Gastrocnemius medialis (tissue), 4 donors: Measurements from ENCODE around the gene AGBL1. TPM values are rescaled to one million over a fixed set of nuclear protein-coding genes. Genes with fewer than 3 reads are reported as not detected.

Experiments used
- ATAC-seq, 2 donors: fragments of 150-250 bp; one replicate each; pipeline ENCODE4 v1.9.1; 2016
- DNase-seq, 2 donors: peaks; one replicate each; pipeline ENCODE4 v3.0.0-alpha.2; 2019
- H3K27ac ChIP-seq, 4 donors: fragments of 200-600 bp; sonication (generic); 1 replicate in 1 of 4; 2 replicates in 3 of 4; pipeline ENCODE4 v1.5.1; 2016 to 2018; ENCODE audit warnings: mild to moderate bottlenecking in 2 of 4, moderate library complexity in 1 of 4
- H3K27me3 ChIP-seq, 3 donors: fragments of 200-600 bp; sonication (generic) in 2 of 3; 1 replicate in 1 of 3; 2 replicates in 2 of 3; pipeline versions ENCODE4 v1.5.1 to v1.6.0; 2016 to 2019; ENCODE audit warnings: mild to moderate bottlenecking in 1 of 3, moderate library complexity in 1 of 3
- H3K36me3 ChIP-seq, 2 donors: fragments of 200-600 bp; sonication (generic) in 1 of 2; one replicate each; pipeline ENCODE4 v1.5.1; 2017 to 2018
- H3K4me1 ChIP-seq, 2 donors: fragments of 200-600 bp; sonication (generic) in 1 of 2; one replicate each; pipeline ENCODE4 v1.5.1; 2016 to 2017; ENCODE audit warnings: mild to moderate bottlenecking in 2 of 2
- H3K4me3 ChIP-seq, 4 donors: fragments of 200-600 bp; sonication (generic) in 3 of 4; 1 replicate in 1 of 4; 2 replicates in 3 of 4; pipeline ENCODE4 v1.5.1; 2016 to 2019; ENCODE audit warnings: mild to moderate bottlenecking in 2 of 4
- H3K9me3 ChIP-seq, 3 donors: fragments of 200-600 bp; sonication (generic) in 2 of 3; 1 replicate in 1 of 3; 2 replicates in 2 of 3; pipeline ENCODE4 v1.5.1; 2016 to 2019
- CTCF ChIP-seq, 5 experiments: fragments of 450-650 bp in 3 of 5; fragments of 200-600 bp in 2 of 5; sonication (generic) in 2 of 5; IDR thresholded peaks in 4 of 5; conservative IDR thresholded peaks in 1 of 5; 1 replicate in 4 of 5; 2 replicates in 1 of 5; pipeline ENCODE4 v1.5.1; 2016 to 2019; ENCODE audit warnings: antibody characterized with exemption in 5 of 5, mild to moderate bottlenecking in 3 of 5, moderate library complexity in 3 of 5
- POLR2A ChIP-seq, 2 donors: fragments of 450-650 bp; IDR thresholded peaks; one replicate each; pipeline ENCODE4 v1.6.1; 2017; ENCODE audit warnings: antibody characterized with exemption in 2 of 2, mild to moderate bottlenecking in 2 of 2, moderate library complexity in 2 of 2
- in situ Hi-C, 4 donors: fragments of 200-750 bp; cut with MboI; loops; one replicate each; pipeline versions ENCODE4 v1.15.0 to v1.8.0; 2017; ENCODE audit warnings: low sequenced_read_pairs in 4 of 4
- intact Hi-C: fragments of 100-400 bp; cut with DNase I; formaldehyde crosslinking; loops from one replicate; pipeline ENCODE4 v1.15.1; 2023; ENCODE audit warnings: low total_unique reads
- total RNA-seq, 4 donors: library from RNA; depleted of rRNA; stranded (reverse); fragments of >200 nt; gene quantifications; one replicate each; pipeline versions ENCODE4 v1.1.0 to v1.2.3, GENCODE V29; 2016

Gene AGBL1
- total RNA-seq, 4 donors from 2014 or later = 3.8 to 29.7 (median 15.9) TPM

DNA sequence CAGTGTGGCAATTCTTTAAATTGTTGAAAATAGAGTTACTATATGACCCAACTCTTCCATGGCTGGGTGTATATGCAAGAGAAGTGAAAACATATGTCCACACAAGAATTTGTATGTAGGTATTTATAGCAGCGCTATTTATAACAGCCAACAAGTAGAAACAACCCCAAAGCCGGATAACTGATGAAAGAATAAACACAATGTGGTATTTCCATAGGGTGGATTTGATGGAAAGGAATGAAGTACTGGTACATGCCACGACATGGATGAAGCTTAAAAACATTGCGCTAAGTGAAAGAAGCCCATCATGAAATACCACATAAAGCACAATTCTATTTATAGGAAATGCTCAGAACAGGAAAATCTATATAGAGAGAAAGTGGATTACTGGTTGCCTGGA lies 554.5 kb downstream of the AGBL1 start:
- in situ Hi-C loops (no loop called here), intact Hi-C loops (no loop called here)
- TF ChIP-seq POLR2A (IDR thresholded peaks at IDR 0.05) = no peak
- no peak for TF ChIP-seq CTCF (IDR thresholded peaks at IDR 0.05 in 4 of 5, conservative IDR thresholded peaks at IDR 0.05 in 1 of 5)
- no peaks in the 10 kb centered on the region for H3K9me3 ChIP-seq
- no peak for ATAC-seq
- H3K27ac ChIP-seq = no peak overlapping the region
- no peaks in the 10 kb centered on the region for H3K36me3 ChIP-seq
- DNase-seq = no peak
- no peaks in the 10 kb centered on the region for H3K27me3 ChIP-seq
- H3K4me3 ChIP-seq = no peak overlapping the region
- H3K4me1 ChIP-seq = no peaks in the 10 kb centered on the region

DNA sequence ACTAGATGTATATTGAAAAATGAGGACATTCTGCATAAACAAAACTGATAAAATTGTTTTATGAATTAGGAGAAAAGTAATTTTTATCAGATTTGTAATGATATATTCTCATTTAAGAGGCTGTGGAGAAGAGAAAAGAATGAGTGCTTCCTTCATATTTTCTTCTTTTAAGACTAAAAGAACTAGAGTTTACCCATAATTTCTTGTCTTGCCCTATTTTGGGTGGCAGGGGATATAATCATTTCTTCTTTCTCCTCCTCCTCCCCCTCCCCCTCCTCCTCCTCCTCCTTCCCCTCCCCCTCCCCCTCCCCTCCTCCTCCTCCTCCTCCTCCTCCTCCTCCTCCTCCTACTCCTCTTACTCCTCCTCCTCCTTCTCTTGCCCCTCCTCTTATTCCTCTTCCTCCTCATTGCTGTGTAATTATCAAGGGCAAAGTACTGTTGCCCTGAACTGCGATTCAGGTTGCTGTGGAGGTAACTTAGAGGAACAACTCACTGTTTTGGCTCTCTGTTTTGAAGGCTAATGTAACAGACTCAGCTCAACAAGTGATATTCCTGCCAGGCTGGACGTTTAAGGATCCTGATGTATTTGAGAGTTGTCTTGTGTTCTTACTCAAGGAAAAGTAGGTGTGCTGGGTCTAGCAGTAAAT lies 555.4 kb downstream of the AGBL1 start:
- Histone ChIP-seq H3K27ac (no peak overlapping the region), H3K4me1 (no peaks in the 10 kb centered on the region), H3K27me3 (no peaks in the 10 kb centered on the region), H3K9me3 (no peaks in the 10 kb centered on the region), H3K36me3 (no peaks in the 10 kb centered on the region), H3K4me3 (no peak overlapping the region)
- ATAC-seq = no peak
- TF ChIP-seq POLR2A (IDR thresholded peaks at IDR 0.05) (no peak), CTCF (IDR thresholded peaks at IDR 0.05 in 4 of 5, conservative IDR thresholded peaks at IDR 0.05 in 1 of 5) (no peak)
- intact Hi-C loops (no loop called here), in situ Hi-C loops (no loop called here)
- DNase-seq = no peak

GRCh38 chr15:86644339-86644738 lies 564.7 kb downstream of the AGBL1 start:
- TF ChIP-seq POLR2A (IDR thresholded peaks at IDR 0.05) (no peak), CTCF (IDR thresholded peaks at IDR 0.05 in 4 of 5, conservative IDR thresholded peaks at IDR 0.05 in 1 of 5) (no peak)
- H3K36me3 ChIP-seq = no peaks in the 10 kb centered on the region
- H3K4me3 ChIP-seq = no peak overlapping the region
- in situ Hi-C loops = no loop called here
- H3K27me3 ChIP-seq = no peaks in the 10 kb centered on the region
- H3K4me1 ChIP-seq = no peaks in the 10 kb centered on the region
- ATAC-seq (no peak), DNase-seq (no peak)
- intact Hi-C loops = no loop called here
- no peaks in the 10 kb centered on the region for H3K9me3 ChIP-seq
- H3K27ac ChIP-seq = no peak overlapping the region

DNA sequence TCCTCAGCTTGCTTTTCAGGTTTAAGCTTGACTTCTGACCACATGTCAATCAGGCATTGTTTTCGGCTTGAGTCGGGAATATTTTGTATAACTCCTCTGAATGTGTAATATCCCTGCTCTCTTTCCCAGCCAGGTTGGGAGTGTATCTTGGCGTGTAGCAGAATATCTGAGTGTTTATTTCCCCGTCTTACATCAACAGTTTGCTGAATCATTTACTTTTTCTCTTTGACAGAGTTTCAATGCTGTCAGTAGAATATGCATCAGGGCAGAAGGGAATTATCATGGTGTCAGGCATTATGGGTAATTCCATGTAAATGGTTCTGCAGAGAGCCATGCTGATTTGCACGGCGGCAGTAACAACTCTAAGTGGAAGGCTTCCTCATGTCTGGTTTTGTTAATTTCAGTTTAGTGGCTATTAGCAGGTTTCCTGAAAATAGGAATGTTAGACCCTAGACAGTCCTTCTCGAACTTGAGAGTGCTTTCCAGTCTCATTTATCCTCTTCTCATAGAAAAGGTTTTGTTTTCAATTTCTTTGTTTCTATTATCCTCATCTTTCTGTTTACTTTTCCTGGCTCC lies 566.3 kb downstream of the AGBL1 start:
- H3K9me3 ChIP-seq = no peaks in the 10 kb centered on the region
- H3K4me1 ChIP-seq = no peaks in the 10 kb centered on the region
- ATAC-seq = no peak
- no peak for TF ChIP-seq CTCF (IDR thresholded peaks at IDR 0.05 in 4 of 5, conservative IDR thresholded peaks at IDR 0.05 in 1 of 5)
- no peak for TF ChIP-seq POLR2A (IDR thresholded peaks at IDR 0.05)
- in situ Hi-C loops (no loop called here), intact Hi-C loops (no loop called here)
- DNase-seq = no peak
- no peak overlapping the region for H3K4me3 ChIP-seq
- H3K36me3 ChIP-seq = no peaks in the 10 kb centered on the region
- no peaks in the 10 kb centered on the region for H3K27me3 ChIP-seq
- H3K27ac ChIP-seq = no peak overlapping the region
